ENCODE measurements around the gene LRRC36. TPM values are rescaled to one million over a fixed set of nuclear protein-coding genes. Genes with fewer than 3 reads are reported as not detected.

LRRC36 gene
- total RNA-seq, 4 donors from 2014 or later: 0.46 to 2.8 TPM; not detected in 2

DNA sequence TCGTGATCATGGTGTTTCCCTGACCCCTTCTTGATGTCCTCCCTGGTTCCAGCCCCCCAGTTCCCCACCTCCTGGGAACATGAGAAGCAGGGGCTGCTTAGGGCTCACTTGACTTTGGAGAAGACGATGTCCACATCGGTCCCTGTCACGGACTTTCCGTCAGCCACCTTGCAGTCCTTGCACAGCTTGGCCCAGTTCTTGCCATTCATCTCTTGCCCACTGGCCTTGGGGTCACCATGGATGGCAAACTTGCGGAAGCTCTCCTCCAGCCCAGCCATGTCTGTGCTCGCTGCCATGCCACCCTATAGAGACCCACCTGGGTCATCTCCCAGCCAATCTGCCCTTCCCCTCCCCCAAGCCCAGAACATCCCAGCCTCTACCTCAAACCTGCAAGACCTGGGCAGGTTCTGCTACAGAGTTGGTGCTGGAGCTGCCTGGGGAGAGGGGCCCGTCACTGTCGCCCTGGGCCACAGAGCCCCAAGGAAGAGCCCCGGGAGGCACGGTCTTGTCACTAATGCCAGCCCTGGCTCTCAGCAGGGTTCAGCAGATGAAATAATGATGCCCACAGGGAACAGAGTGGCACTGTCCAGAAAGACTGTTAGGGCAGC, 64.3 kb downstream of the LRRC36 start:
- intact Hi-C loops (cut with DNase I; ENCODE audit: low total_unique reads): no loop called here
- Histone ChIP-seq H3K4me3 (no peak overlapping the region), H3K4me1 (peaks cover 0 to 13% of the 10 kb centered on the region in 2 donors), H3K9me3 (no peaks in the 10 kb centered on the region), H3K27ac (no peak overlapping the region), H3K27me3 (no peaks in the 10 kb centered on the region), H3K36me3 (no peaks in the 10 kb centered on the region)
- no peak for DNase-seq
- no peak for TF ChIP-seq POLR2A (IDR thresholded peaks at IDR 0.05)
- TF ChIP-seq, protein P1, sequence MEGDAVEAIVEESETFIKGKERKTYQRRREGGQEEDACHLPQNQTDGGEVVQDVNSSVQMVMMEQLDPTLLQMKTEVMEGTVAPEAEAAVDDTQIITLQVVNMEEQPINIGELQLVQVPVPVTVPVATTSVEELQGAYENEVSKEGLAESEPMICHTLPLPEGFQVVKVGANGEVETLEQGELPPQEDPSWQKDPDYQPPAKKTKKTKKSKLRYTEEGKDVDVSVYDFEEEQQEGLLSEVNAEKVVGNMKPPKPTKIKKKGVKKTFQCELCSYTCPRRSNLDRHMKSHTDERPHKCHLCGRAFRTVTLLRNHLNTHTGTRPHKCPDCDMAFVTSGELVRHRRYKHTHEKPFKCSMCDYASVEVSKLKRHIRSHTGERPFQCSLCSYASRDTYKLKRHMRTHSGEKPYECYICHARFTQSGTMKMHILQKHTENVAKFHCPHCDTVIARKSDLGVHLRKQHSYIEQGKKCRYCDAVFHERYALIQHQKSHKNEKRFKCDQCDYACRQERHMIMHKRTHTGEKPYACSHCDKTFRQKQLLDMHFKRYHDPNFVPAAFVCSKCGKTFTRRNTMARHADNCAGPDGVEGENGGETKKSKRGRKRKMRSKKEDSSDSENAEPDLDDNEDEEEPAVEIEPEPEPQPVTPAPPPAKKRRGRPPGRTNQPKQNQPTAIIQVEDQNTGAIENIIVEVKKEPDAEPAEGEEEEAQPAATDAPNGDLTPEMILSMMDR (IDR thresholded peaks at IDR 0.05): no peak

GRCh38 chr16:67391424-67392300, 65.0 kb downstream of the LRRC36 start:
- no peak overlapping the region for H3K4me3 ChIP-seq
- intact Hi-C loops (cut with DNase I; ENCODE audit: low total_unique reads): no loop called here
- TF ChIP-seq POLR2A (IDR thresholded peaks at IDR 0.05): no peak
- TF ChIP-seq, protein P1 (IDR thresholded peaks at IDR 0.05): no peak
- no peaks in the 10 kb centered on the region for H3K27me3 ChIP-seq
- no peak overlapping the region for H3K27ac ChIP-seq
- no peaks in the 10 kb centered on the region for H3K9me3 ChIP-seq
- H3K36me3 ChIP-seq: no peaks in the 10 kb centered on the region
- no peak for DNase-seq
- peaks cover 0 to 21% of the 10 kb centered on the region in 2 donors for H3K4me1 ChIP-seq

- H3K27ac ChIP-seq: peak overlapping the region; percentile 18 to 54
- peaks cover 0 to 26% of the 10 kb centered on the region in 2 donors for H3K4me1 ChIP-seq
- intact Hi-C loops (cut with DNase I; ENCODE audit: low total_unique reads): no loop called here
- DNase-seq: no peak
- no peaks in the 10 kb centered on the region for H3K27me3 ChIP-seq
- H3K36me3 ChIP-seq: no peaks in the 10 kb centered on the region
- TF ChIP-seq POLR2A (IDR thresholded peaks at IDR 0.05): no peak
- TF ChIP-seq, protein P1 (IDR thresholded peaks at IDR 0.05): no peak
- H3K4me3 ChIP-seq: peak overlapping the region; percentile 28 to 34
- H3K9me3 ChIP-seq: no peaks in the 10 kb centered on the region
Measured at GRCh38 chr16:67392301-67393059, 65.9 kb downstream of the LRRC36 start.

GRCh38 chr16:67393111-67393787, 66.6 kb downstream of the LRRC36 start, which contains the start of gene TPPP3:
Gene TPPP3 (minus strand): TSS chr16:67393498. CDS start chr16:67391111, 2,387 bp downstream.
- peak within 1 kb of the TSS; percentile 54 to 71 for H3K27ac ChIP-seq
- no peaks in the 10 kb centered on the region for H3K27me3 ChIP-seq
- no peaks in the 10 kb centered on the region for H3K36me3 ChIP-seq
- intact Hi-C loops (cut with DNase I; ENCODE audit: low total_unique reads): no loop called here
- H3K4me3 ChIP-seq: peak within 1 kb of the TSS; percentile 28 to 34
- peaks cover 0 to 28% of the 10 kb centered on the region in 2 donors for H3K4me1 ChIP-seq
- peak; percentile 56 to 58 for TF ChIP-seq POLR2A (IDR thresholded peaks at IDR 0.05)
- TF ChIP-seq, protein P1 (IDR thresholded peaks at IDR 0.05): peak; percentile 55 to 77 (median 67)
- no peaks in the 10 kb centered on the region for H3K9me3 ChIP-seq
- peak; percentile 87 to 94 for DNase-seq
